Calu3 (cell line): ENCODE measurements around the gene SLC25A21. TPM values are rescaled to one million over a fixed set of nuclear protein-coding genes. Genes with fewer than 3 reads are reported as not detected.

Experiments used
- BruUV-seq: library from RNA; stranded (reverse); fragments of 400-500 nt; replicated peaks from 2 replicates; lab custom pipeline; 2021; lab: Mats Ljungman, UMichigan
- CTCF ChIA-PET: fragments of 300-600 bp; sonication (Branson Sonifier 250); formaldehyde crosslinking; loops from one replicate; lab custom pipeline; 2022; ENCODE audit warnings: antibody characterized with exemption; lab: Charles Lee
- DNase-seq: peaks from one replicate; pipeline ENCODE4 v3.0.0; 2022
- H3K27ac Mint-ChIP-seq: one replicate; pipeline ENCODE4 v1.8.0; 2022; ENCODE audit warnings: mixed read lengths; ENCODE audit not compliant: unreplicated experiment
- H3K27me3 Mint-ChIP-seq: one replicate; pipeline ENCODE4 v1.8.0; 2022; ENCODE audit warnings: mixed read lengths; ENCODE audit not compliant: unreplicated experiment
- H3K36me3 Mint-ChIP-seq: one replicate; pipeline ENCODE4 v1.8.0; 2022; ENCODE audit warnings: mild to moderate bottlenecking, moderate library complexity, mixed read lengths; ENCODE audit not compliant: insufficient read depth, unreplicated experiment
- H3K4me1 Mint-ChIP-seq: one replicate; pipeline ENCODE4 v1.8.0; 2022; ENCODE audit warnings: mild to moderate bottlenecking, low read depth, mixed read lengths; ENCODE audit not compliant: unreplicated experiment
- H3K4me3 Mint-ChIP-seq: one replicate; pipeline ENCODE4 v1.8.0; 2022; ENCODE audit warnings: mild to moderate bottlenecking, low read depth, moderate library complexity, mixed read lengths; ENCODE audit not compliant: unreplicated experiment
- H3K9me3 Mint-ChIP-seq: one replicate; pipeline ENCODE4 v1.8.0; 2022; ENCODE audit warnings: low read depth, mixed read lengths; ENCODE audit not compliant: unreplicated experiment
- intact Hi-C: fragments of 100-400 bp; cut with micrococcal nuclease; formaldehyde crosslinking; loops from one replicate; pipeline ENCODE4 v1.10.0; 2022; ENCODE audit not compliant: unreplicated experiment
- total RNA-seq: library from RNA; stranded (reverse); gene quantifications from 2 replicates; pipeline ENCODE4 v1.2.3, GENCODE V29; 2022
- TF ChIP-seq, protein P1 (sequence below): fragments of 200-600 bp; IDR thresholded peaks from one replicate; pipeline ENCODE4 v1.8.0; 2022; ENCODE audit warnings: antibody characterized with exemption; ENCODE audit not compliant: unreplicated experiment

SLC25A21 gene
- total RNA-seq, 1 experiment from 2014 or later = 1.4 TPM

DNA sequence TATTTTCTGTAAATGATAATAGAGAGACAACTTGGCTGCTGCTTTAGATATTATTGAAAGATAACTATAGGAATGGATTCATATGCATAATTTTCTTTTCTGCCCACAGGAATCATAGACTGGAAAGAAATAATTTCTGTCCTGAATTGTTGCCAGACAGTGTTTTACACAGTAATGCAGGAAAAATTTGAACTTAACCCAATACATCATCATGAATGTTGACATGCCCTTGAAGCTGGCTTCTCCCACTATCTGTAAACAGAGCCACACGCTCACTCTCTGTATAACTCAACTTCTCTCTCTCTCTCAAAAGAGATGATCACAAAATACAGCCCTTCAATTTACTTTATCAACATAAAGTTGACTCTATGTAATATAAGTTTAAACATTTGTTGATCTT is 454.2 kb downstream of the SLC25A21 start:
- Mint-ChIP-seq H3K36me3 (no peaks in the 10 kb centered on the region), H3K9me3 (no peaks in the 10 kb centered on the region), H3K27me3 (peaks cover 12% of the 10 kb centered on the region), H3K4me1 (no peaks in the 10 kb centered on the region), H3K4me3 (no peak overlapping the region), H3K27ac (no peak overlapping the region)
- TF ChIP-seq, protein P1, sequence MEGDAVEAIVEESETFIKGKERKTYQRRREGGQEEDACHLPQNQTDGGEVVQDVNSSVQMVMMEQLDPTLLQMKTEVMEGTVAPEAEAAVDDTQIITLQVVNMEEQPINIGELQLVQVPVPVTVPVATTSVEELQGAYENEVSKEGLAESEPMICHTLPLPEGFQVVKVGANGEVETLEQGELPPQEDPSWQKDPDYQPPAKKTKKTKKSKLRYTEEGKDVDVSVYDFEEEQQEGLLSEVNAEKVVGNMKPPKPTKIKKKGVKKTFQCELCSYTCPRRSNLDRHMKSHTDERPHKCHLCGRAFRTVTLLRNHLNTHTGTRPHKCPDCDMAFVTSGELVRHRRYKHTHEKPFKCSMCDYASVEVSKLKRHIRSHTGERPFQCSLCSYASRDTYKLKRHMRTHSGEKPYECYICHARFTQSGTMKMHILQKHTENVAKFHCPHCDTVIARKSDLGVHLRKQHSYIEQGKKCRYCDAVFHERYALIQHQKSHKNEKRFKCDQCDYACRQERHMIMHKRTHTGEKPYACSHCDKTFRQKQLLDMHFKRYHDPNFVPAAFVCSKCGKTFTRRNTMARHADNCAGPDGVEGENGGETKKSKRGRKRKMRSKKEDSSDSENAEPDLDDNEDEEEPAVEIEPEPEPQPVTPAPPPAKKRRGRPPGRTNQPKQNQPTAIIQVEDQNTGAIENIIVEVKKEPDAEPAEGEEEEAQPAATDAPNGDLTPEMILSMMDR = no peak
- intact Hi-C loops = no loop called here
- no peak for DNase-seq
- CTCF ChIA-PET = no interaction called here
- BruUV-seq = no TSS peak

- BruUV-seq = no TSS peak
- Mint-ChIP-seq H3K27me3 (peaks cover 11% of the 10 kb centered on the region), H3K27ac (no peak overlapping the region), H3K4me1 (no peaks in the 10 kb centered on the region), H3K36me3 (no peaks in the 10 kb centered on the region), H3K4me3 (no peak overlapping the region), H3K9me3 (no peaks in the 10 kb centered on the region)
- CTCF ChIA-PET = no interaction called here
- TF ChIP-seq, protein P1 = no peak
- DNase-seq = no peak
- intact Hi-C loops = no loop called here
These were observed 455.0 kb downstream of the SLC25A21 start for GRCh38 chr14:36717363-36717762.

DNA sequence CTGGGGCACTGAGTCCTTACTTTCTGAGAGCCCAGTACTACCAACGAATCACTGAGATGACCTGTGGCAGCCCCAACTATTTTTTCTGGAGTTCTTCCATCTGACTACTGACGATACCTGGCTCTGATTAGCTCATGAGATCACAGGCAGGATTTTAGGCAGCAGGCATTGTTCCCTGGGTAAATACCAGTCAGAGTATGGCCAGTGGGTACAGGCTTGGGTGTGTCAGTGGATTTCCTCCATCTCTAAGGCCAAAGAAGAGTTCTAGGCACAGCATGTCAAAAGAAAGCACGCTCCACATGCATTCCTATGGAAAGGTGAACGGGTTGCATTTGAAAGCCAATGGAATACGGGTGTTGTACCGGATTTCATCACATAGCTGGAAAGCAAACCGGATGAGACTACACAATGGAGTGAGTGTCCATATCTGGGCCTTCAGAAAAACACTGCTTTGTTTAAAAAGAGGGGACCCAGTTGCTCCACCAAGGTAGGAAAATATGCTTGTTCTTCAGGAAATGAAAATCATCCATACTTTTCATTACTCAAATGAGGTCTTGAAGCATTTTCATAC is 455.7 kb downstream of the SLC25A21 start:
- Mint-ChIP-seq H3K4me1 (no peaks in the 10 kb centered on the region), H3K4me3 (no peak overlapping the region), H3K27ac (no peak overlapping the region), H3K36me3 (no peaks in the 10 kb centered on the region), H3K27me3 (peaks cover 4% of the 10 kb centered on the region), H3K9me3 (no peaks in the 10 kb centered on the region)
- no peak for DNase-seq
- intact Hi-C loops = no loop called here
- no TSS peak for BruUV-seq
- CTCF ChIA-PET = no interaction called here
- TF ChIP-seq, protein P1 = no peak

- CTCF ChIA-PET = no interaction called here
- no TSS peak for BruUV-seq
- no peaks in the 10 kb centered on the region for H3K27me3 Mint-ChIP-seq
- no peak overlapping the region for H3K27ac Mint-ChIP-seq
- no peaks in the 10 kb centered on the region for H3K36me3 Mint-ChIP-seq
- no peaks in the 10 kb centered on the region for H3K9me3 Mint-ChIP-seq
- TF ChIP-seq, protein P1 = no peak
- no peak for DNase-seq
- intact Hi-C loops = no loop called here
- no peak overlapping the region for H3K4me3 Mint-ChIP-seq
- H3K4me1 Mint-ChIP-seq = no peaks in the 10 kb centered on the region
These were observed 458.3 kb downstream of the SLC25A21 start for GRCh38 chr14:36713960-36714703.
